Body of pancreas (tissue), 4 donors: ENCODE measurements around the gene SLC1A2. TPM values are rescaled to one million over a fixed set of nuclear protein-coding genes. Genes with fewer than 3 reads are reported as not detected.

Experiments used
- ATAC-seq: fragments of 150-250 bp; one replicate; pipeline ENCODE4 v1.9.1; 2016
- DNase-seq, 4 donors: peaks; one replicate each; pipeline ENCODE4 v3.0.0-alpha.2; 2019
- H3K27ac ChIP-seq, 4 donors: fragments of 200-600 bp; sonication (generic); 1 replicate in 3 of 4; 2 replicates in 1 of 4; pipeline versions ENCODE4 v1.5.1 to v1.6.1; 2016 to 2019; ENCODE audit warnings: mild to moderate bottlenecking in 1 of 4, mixed read lengths in 1 of 4, moderate library complexity in 1 of 4
- H3K27me3 ChIP-seq, 2 donors: fragments of 200-600 bp; sonication (generic); one replicate each; pipeline ENCODE4 v1.6.0; 2016; ENCODE audit warnings: mild to moderate bottlenecking in 1 of 2
- H3K36me3 ChIP-seq, 2 donors: fragments of 200-600 bp; sonication (generic); replicated peaks in 1 of 2; 2 replicates each; pipeline ENCODE4 v1.5.1; 2016; ENCODE audit warnings: low read depth in 2 of 2; ENCODE audit not compliant: insufficient read depth in 1 of 2
- H3K4me1 ChIP-seq: fragments of 200-600 bp; sonication (generic); one replicate; pipeline ENCODE4 v1.6.0; 2016
- H3K4me3 ChIP-seq, 2 donors: fragments of 200-600 bp; sonication (generic); 1 replicate in 1 of 2; 2 replicates in 1 of 2; pipeline ENCODE4 v1.5.1; 2016 to 2019
- H3K9me3 ChIP-seq, 3 donors: fragments of 200-600 bp; sonication (generic); 1 replicate in 2 of 3; 2 replicates in 1 of 3; pipeline ENCODE4 v1.5.1; 2016
- POLR2A ChIP-seq, 3 donors: fragments of 450-650 bp; IDR thresholded peaks; one replicate each; pipeline ENCODE4 v1.6.1; 2016; ENCODE audit warnings: antibody characterized with exemption in 3 of 3, mild to moderate bottlenecking in 2 of 3
- WGBS, 2 donors: methylation state at CpG; one replicate each; pipeline ENCODE4 v1.1.5; 2017; 5-methylcytosine and 5-hydroxymethylcytosine counted together
- intact Hi-C: fragments of 100-400 bp; cut with DNase I; formaldehyde crosslinking; loops from one replicate; pipeline ENCODE4 v1.15.1; 2023
- total RNA-seq, 2 donors: library from RNA; depleted of rRNA; stranded (reverse); fragments of >200 nt; gene quantifications; one replicate each; pipeline ENCODE4 v1.1.0, GENCODE V29; 2016
- TF ChIP-seq, protein P1 (sequence below), 7 experiments: fragments of 450-650 bp in 4 of 7; fragments of 200-600 bp in 3 of 7; sonication (generic) in 3 of 7; IDR thresholded peaks; one replicate each; pipeline ENCODE4 v1.5.1; 2016 to 2019; ENCODE audit warnings: antibody characterized with exemption in 7 of 7

Gene SLC1A2
- total RNA-seq, 2 donors from 2014 or later: 23.1 to 73.7 TPM

GRCh38 chr11:35261197-35261596 is 158.2 kb downstream of the SLC1A2 start:
- intact Hi-C loops: no loop called here
- WGBS, 2 donors: 30 to 63% methylated on average over 1 of the region's 1 CpG
- DNase-seq: no peak
- Histone ChIP-seq H3K27ac (peak overlapping the region in 3 of 4 donors; percentile 33 to 69 (median 61)), H3K27me3 (no peaks in the 10 kb centered on the region), H3K9me3 (no peaks in the 10 kb centered on the region), H3K4me1 (peaks cover 67% of the 10 kb centered on the region), H3K36me3 (no peaks in the 10 kb centered on the region), H3K4me3 (no peak overlapping the region)
- no peak for ATAC-seq
- TF ChIP-seq POLR2A (IDR thresholded peaks at IDR 0.05): no peak
- TF ChIP-seq, protein P1, sequence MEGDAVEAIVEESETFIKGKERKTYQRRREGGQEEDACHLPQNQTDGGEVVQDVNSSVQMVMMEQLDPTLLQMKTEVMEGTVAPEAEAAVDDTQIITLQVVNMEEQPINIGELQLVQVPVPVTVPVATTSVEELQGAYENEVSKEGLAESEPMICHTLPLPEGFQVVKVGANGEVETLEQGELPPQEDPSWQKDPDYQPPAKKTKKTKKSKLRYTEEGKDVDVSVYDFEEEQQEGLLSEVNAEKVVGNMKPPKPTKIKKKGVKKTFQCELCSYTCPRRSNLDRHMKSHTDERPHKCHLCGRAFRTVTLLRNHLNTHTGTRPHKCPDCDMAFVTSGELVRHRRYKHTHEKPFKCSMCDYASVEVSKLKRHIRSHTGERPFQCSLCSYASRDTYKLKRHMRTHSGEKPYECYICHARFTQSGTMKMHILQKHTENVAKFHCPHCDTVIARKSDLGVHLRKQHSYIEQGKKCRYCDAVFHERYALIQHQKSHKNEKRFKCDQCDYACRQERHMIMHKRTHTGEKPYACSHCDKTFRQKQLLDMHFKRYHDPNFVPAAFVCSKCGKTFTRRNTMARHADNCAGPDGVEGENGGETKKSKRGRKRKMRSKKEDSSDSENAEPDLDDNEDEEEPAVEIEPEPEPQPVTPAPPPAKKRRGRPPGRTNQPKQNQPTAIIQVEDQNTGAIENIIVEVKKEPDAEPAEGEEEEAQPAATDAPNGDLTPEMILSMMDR (IDR thresholded peaks at IDR 0.05): peak in 4 of 7 experiments; percentile 21 to 39 (median 29)

- ATAC-seq (peak; percentile 87), DNase-seq (peak in 2 of 4 donors; percentile 47 to 52)
- Histone ChIP-seq H3K36me3 (no peaks in the 10 kb centered on the region), H3K27ac (peak overlapping the region in 3 of 4 donors; percentile 33 to 69 (median 61)), H3K27me3 (no peaks in the 10 kb centered on the region), H3K4me1 (peaks cover 67% of the 10 kb centered on the region), H3K4me3 (no peak overlapping the region), H3K9me3 (no peaks in the 10 kb centered on the region)
- no peak for TF ChIP-seq POLR2A (IDR thresholded peaks at IDR 0.05)
- 46 to 55% methylated on average over 10 of the region's 10 CpGs for WGBS, 2 donors
- intact Hi-C loops: no loop called here
Measured at GRCh38 chr11:35260342-35260985, 158.9 kb downstream of the SLC1A2 start.

DNA sequence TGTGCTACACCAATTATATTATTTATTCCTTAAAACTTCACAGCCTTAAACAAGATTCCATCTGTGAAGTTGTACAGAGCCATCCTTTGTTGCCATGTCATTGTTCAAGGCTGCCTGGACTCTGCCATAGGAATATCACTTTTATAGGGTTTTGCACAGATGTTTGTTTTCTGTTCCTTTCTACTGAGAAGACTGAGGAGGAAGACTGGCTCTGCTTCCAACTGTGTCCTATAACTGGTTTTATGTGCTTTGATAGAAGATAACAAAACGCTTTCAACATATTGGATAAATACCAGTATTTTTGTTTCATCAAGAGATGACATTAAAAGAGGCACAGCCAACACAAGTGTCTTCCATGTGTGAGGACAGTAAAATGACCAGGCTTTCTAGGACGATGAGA is 159.8 kb downstream of the SLC1A2 start:
- peaks cover 57% of the 10 kb centered on the region for H3K4me1 ChIP-seq
- H3K36me3 ChIP-seq: no peaks in the 10 kb centered on the region
- WGBS, 2 donors: 69 to 73% methylated on average over 2 of the region's 2 CpGs
- intact Hi-C loops: no loop called here
- no peaks in the 10 kb centered on the region for H3K27me3 ChIP-seq
- no peak overlapping the region for H3K4me3 ChIP-seq
- DNase-seq (no peak), ATAC-seq (no peak)
- H3K27ac ChIP-seq: no peak overlapping the region
- TF ChIP-seq, protein P1 (IDR thresholded peaks at IDR 0.05): no peak
- no peak for TF ChIP-seq POLR2A (IDR thresholded peaks at IDR 0.05)
- no peaks in the 10 kb centered on the region for H3K9me3 ChIP-seq

DNA sequence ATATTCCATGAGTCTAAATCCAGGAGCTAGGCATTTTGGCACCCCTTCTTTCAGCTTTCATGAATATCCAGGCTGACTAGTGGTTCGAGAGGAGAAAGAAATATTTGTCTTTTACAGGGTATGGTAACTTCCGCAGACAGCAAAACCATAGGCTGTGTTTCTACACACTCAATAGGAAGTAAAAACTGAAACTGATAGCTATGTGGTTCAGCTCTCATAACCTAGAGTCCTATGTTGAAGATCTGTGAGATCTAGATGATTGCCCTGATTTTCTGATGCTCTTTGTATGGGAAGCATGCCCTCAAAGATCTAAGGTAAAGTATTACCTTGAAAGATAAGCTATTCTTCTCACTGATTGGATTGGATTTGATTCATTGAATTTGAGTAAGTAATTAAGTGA is 162.1 kb downstream of the SLC1A2 start:
- 68 to 74% methylated on average over 2 of the region's 2 CpGs for WGBS, 2 donors
- no peak for ATAC-seq
- no peaks in the 10 kb centered on the region for H3K27me3 ChIP-seq
- H3K27ac ChIP-seq: no peak overlapping the region
- intact Hi-C loops: no loop called here
- no peaks in the 10 kb centered on the region for H3K36me3 ChIP-seq
- no peak for DNase-seq
- no peak for TF ChIP-seq POLR2A (IDR thresholded peaks at IDR 0.05)
- TF ChIP-seq, protein P1 (IDR thresholded peaks at IDR 0.05): no peak
- no peak overlapping the region for H3K4me3 ChIP-seq
- peaks cover 39% of the 10 kb centered on the region for H3K4me1 ChIP-seq
- no peaks in the 10 kb centered on the region for H3K9me3 ChIP-seq

DNA sequence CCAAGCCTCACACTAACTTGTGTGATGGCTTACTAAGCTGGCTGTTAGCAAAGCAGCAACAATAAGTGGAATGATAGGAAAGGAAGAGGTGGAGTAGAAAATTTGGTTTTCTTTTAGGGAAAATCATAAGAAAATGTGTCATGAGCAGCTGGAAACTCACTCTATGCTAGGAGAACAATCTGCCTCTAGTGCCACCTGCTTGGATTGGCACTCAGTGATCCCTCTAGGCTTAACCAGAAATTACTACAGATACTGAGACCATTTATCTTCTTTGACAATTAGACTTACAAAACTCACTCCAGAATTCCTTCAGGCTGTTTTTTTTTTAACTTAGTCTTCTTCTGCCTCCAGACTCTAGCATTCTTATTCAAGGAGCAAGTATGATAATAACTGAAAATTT is 163.1 kb downstream of the SLC1A2 start:
- Histone ChIP-seq H3K36me3 (no peaks in the 10 kb centered on the region), H3K4me1 (peaks cover 29% of the 10 kb centered on the region)

More for the DNA sequence above, 163.1 kb downstream of the SLC1A2 start:
- intact Hi-C loops: no loop called here
- DNase-seq: no peak
- TF ChIP-seq, protein P1 (IDR thresholded peaks at IDR 0.05): no peak
- no peak for TF ChIP-seq POLR2A (IDR thresholded peaks at IDR 0.05)
- H3K4me3 ChIP-seq: no peak overlapping the region
- H3K9me3 ChIP-seq: no peaks in the 10 kb centered on the region
- peak overlapping the region in 1 of 4 donors; percentile 45 for H3K27ac ChIP-seq
- no peaks in the 10 kb centered on the region for H3K27me3 ChIP-seq
- ATAC-seq: no peak
